HG03378 (cell line): ENCODE results near the gene VSTM4.

Source experiments
- ATAC-seq: cut with Tn5 transposase; IDR thresholded peaks from one replicate; pipeline ENCODE4 v1.9.1; 2021; ENCODE audit warnings: mild to moderate bottlenecking, moderate library complexity; ENCODE audit not compliant: unreplicated experiment

The VSTM4 gene

DNA sequence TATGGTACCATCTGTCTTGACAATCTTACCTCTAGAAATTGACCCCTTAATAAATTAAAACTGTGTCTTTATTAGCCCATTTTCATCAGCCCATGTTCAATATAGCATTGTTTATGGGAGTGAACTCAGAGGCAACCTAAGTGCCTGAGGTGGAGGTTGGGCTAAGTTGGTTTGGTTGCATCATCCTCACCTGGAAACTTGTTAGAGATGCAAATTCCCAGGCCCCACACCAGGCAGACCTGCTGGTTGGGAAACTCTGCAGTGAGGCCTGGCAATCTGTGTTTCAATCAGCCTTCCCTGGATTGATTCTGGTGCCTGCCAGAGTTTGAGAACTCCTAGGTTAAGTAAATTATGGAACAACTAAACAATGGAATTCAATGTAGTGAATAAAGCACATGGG lies 27.9 kb upstream of the VSTM4 start:
- no peak for ATAC-seq

DNA sequence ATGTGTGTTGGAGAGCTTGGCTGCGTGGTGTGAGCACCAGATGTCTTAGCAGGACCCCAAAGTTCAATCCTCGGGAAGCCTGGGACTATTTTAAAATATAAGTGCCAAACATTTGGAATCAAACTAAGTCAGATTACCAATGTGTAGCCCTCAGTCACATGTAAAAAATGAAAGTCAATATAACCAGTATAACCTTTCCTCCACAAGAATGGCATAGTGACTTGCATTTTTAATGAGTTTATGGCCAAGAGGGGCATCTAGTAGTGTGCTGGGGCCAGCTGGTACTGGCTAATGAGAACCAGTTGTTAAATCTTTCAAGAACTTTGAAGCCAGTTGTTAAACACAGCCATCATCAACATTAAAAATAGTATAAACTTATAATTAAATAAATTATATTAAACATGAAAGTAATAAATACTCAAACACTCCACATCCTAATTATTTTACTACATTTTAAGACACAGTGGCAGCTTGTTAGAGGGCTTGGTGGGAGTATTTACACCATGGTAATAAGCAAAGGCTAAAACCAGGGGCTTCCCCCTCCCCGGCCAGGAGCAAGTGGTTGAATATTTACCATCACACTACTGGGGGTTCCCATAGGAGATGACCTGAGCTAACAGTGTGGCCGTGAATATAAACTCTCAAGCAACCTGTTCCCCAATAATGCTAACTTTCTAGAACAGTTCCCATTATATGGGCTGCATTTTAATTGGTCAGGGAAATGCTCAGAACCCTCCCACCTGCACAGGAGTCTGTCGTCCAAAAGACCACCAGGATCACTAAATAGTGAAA lies 26.4 kb upstream of the VSTM4 start:
- peak; percentile 56 for ATAC-seq

DNA sequence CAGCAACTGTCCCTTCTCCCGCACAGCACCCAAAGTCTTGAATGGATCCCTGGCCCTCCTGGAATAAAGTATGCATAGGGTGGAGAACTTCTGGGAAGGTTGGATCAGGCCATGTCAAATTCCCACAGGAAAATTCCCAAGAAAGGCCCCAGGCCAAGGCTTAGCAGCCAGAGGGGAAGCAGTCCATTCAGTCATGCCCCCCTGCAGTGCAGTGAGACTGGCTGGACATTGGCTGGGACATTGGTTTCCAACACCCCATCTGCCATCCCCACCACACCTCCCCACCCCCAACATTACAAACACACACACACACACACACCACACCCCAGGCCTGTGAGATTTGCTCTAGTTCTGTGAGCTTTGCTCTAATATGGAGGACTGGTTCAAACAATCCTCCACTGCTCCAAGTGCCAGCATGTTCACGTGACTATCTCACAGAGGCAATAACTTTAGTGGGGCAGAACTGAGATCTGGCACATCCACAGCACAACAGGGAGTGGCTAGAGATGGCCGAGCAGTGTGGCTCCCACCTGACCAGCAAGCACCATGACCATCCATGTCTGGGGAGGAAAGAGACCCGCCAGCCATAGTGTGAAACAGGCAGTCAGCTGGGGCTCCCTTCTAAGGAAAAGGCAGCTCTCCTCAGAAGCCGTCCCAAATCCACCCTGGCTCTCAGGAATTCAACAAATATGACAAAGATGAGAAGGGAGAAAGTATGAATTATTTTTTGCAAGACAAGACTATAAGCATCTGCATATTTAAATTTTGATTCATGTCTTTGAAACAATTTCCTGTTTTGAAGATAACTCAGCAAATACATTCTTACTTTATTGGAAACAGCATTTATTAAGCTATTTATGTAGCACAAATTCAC lies 25.2 kb upstream of the VSTM4 start:
- ATAC-seq = no peak

- no peak for ATAC-seq
These were observed 24.5 kb upstream of the VSTM4 start for GRCh38 chr10:49139846-49140195.

DNA sequence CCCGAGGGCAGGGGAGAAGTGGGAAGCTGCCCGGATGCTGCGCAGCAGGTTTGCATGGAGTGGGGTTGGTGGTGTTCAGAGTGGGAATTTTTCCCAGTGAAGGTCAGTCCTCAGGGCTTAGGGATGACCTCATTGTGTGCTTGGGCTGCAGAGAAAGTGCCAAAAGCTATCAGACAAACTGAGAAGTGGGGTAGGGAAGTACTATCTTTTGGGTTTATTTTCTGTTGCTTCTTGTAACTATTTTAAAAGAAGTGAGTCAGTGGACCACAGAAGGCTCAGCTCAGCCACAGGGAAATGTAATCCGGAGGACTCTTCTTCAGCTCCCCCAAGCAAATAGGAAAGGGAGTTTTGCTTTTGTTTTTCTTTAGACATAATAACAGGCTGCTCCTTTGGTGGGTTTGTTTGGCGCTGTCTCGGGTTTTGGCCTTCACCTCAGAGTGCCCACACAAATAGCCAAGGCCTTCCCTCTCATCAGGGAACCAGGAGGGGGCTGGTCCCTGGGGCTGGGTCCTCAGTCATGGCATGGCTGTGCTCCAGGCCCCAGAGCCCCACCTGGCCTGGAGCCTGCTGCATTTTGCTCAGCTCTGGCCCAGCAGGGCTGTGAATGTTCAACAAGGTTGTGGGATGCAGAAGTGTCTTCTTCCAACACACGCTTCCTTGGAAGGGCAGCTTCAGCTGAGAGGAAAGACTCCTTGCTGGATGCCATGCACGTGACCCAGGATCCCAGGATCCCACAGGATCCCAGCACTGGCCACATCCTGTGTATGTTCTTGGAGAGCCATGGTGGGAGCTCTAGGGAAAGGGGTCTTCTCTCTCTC lies 23.9 kb upstream of the VSTM4 start:
- ATAC-seq = no peak

GRCh38 chr10:49138361-49138891 lies 23.1 kb upstream of the VSTM4 start:
- no peak for ATAC-seq

GRCh38 chr10:49136525-49136924 lies 21.2 kb upstream of the VSTM4 start:
- ATAC-seq = no peak

GRCh38 chr10:49135575-49136313 lies 20.4 kb upstream of the VSTM4 start:
- no peak for ATAC-seq

DNA sequence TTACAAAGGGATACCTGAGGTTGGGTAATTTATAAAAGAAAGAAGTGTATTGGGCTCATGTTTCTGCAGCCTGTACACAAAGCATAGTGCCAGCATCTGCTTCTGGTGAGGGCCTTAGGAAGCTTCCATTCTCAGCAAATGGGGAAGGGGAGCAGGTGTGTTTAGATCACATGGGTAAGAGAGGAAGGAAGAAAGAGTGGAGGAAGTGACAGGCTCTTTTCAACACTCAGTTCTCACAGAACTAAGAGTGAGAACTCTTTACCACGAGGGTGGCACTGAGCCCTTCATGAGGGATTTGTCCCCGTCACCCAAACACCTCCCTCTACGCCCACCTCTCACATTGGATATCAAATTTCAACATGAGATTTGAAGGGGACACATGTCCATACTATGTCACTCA lies 19.0 kb upstream of the VSTM4 start:
- ATAC-seq = no peak

- no peak for ATAC-seq
These were observed 18.5 kb upstream of the VSTM4 start, which contains the start of gene FAM170B for GRCh38 chr10:49133706-49134248. FAM170B (minus strand) TSS chr10:49134021; CDS start chr10:49133918, 103 bp downstream.

- ATAC-seq = no peak
These were observed 17.0 kb upstream of the VSTM4 start for GRCh38 chr10:49132362-49132737.

DNA sequence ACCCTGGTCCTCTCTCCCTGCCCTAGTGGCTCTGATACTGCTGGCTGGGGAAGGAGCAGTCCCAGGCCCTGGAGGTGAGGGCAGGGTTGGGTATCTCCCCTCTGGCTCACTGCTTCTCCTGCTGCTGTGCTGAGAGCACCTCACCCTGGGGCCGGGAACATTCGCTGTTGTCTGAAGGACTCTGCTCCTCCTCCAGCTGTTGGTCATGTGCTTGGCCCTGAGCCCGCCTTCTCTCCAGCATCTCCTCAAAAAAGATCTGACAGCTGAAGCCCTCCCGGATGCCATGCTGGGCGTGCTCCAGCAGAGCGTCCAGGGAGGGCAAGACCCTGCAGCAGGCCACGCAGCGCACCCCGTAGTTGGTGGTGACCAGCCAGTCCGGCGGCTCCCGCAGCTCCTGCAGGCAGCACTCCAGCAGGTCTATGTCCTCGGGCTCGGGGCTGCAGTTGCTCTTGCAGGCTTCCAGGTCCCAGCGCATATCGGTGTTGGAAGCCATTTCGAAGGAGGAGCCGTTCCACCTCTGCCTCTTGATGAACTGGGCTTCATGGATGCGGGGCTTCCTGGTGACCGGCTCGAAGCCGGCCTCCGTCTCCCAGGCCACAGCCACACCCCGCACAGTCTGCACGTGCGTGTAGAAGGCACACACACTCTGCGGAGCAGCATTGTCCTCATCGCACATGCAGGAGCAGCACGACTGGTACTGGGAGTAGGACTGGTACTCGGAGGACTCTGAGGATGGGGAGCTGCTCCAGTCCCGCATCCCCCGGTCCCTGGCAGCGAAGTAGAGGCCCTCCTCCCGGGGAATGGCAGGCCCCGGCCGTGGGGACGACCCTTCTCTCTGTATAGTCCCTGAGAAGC lies 16.4 kb upstream of the VSTM4 start:
- no peak for ATAC-seq

GRCh38 chr10:49129376-49129775 lies 14.1 kb upstream of the VSTM4 start:
- ATAC-seq = no peak

GRCh38 chr10:49128854-49129253 lies 13.5 kb upstream of the VSTM4 start:
- no peak for ATAC-seq

- ATAC-seq = no peak
These were observed 8.9 kb upstream of the VSTM4 start for GRCh38 chr10:49123981-49124950.

DNA sequence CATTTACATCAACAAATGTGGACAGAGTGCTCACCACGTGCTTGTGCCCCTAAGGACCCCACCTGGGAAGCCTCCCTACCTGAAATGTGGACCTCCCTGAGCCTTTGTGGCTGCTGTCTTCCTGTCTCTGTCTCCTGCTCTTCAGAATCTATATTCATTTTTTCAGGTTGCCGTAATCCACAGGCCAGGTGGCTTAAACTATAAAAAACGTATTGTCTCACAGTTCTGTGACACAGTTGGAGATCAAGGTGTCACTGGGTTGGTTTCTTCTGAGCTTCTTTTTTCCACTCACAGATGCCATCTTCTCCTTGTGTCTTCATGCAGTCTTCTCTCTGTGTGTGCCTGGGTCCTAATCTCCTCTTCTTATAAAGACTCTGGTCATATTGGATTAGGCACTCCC lies 5.6 kb upstream of the VSTM4 start:
- ATAC-seq = no peak

DNA sequence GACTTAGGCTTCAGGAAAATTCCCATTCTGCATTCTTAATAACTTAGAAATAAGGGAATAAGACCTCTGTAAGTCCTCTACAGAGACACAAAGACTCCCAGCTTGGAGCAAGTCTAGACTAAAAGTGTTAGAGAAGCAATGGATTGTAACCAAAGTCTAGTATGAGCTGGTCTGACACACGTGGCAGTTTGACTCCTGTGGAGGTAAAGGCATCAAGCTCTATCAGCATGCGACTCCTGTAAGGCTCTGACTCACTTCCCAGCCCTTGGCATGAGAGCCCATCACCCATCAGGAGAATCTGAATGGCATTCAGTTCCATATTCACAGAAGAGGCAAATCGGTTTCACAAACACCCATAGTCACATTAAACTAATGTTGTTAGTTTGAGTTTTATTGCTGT lies 4.4 kb upstream of the VSTM4 start:
- no peak for ATAC-seq
